Parathyroid adenoma (tissue), 2 donors: ENCODE results near the gene ADGB.

Experiments
- H2AFZ ChIP-seq: fragments of 300-600 bp; sonication (generic); one replicate; pipeline ENCODE4 v1.7.0; 2017; ENCODE audit warnings: antibody characterized with exemption, mild to moderate bottlenecking
- H3K27ac ChIP-seq: fragments of 300-600 bp; sonication (generic); one replicate; pipeline ENCODE4 v1.7.0; 2017
- H3K27me3 ChIP-seq: fragments of 300-600 bp; sonication (generic); one replicate; pipeline ENCODE4 v1.7.0; 2017; ENCODE audit warnings: low read length; ENCODE audit not compliant: control insufficient read depth, insufficient read depth
- H3K36me3 ChIP-seq: fragments of 300-600 bp; sonication (generic); one replicate; pipeline ENCODE4 v1.7.0; 2017; ENCODE audit warnings: low read length; ENCODE audit not compliant: control insufficient read depth, insufficient read depth
- H3K4me1 ChIP-seq: fragments of 300-600 bp; sonication (generic); one replicate; pipeline ENCODE4 v1.7.0; 2017; ENCODE audit warnings: control low read depth
- H3K4me2 ChIP-seq: fragments of 300-600 bp; sonication (generic); one replicate; pipeline ENCODE4 v1.7.0; 2017; ENCODE audit warnings: low read length
- H3K4me3 ChIP-seq: fragments of 300-600 bp; sonication (generic); one replicate; pipeline ENCODE4 v1.7.0; 2017; ENCODE audit warnings: low read depth, low read length
- H3K79me2 ChIP-seq: fragments of 300-600 bp; sonication (generic); one replicate; pipeline ENCODE4 v1.7.0; 2017; ENCODE audit warnings: control low read depth
- H3K9ac ChIP-seq: fragments of 300-600 bp; sonication (generic); one replicate; pipeline ENCODE4 v1.7.0; 2017; ENCODE audit warnings: mild to moderate bottlenecking
- H3K9me3 ChIP-seq: fragments of 300-600 bp; sonication (generic); one replicate; pipeline ENCODE4 v1.7.0; 2017; ENCODE audit warnings: low read length; ENCODE audit not compliant: control insufficient read depth
- TF ChIP-seq, protein P1 (sequence below): fragments of 300-600 bp; sonication (generic); IDR thresholded peaks from one replicate; pipeline ENCODE4 v1.7.0; 2017; ENCODE audit warnings: antibody characterized with exemption, mild to moderate bottlenecking
- donor health status: primary hyperparathyroidism.

ADGB gene

DNA sequence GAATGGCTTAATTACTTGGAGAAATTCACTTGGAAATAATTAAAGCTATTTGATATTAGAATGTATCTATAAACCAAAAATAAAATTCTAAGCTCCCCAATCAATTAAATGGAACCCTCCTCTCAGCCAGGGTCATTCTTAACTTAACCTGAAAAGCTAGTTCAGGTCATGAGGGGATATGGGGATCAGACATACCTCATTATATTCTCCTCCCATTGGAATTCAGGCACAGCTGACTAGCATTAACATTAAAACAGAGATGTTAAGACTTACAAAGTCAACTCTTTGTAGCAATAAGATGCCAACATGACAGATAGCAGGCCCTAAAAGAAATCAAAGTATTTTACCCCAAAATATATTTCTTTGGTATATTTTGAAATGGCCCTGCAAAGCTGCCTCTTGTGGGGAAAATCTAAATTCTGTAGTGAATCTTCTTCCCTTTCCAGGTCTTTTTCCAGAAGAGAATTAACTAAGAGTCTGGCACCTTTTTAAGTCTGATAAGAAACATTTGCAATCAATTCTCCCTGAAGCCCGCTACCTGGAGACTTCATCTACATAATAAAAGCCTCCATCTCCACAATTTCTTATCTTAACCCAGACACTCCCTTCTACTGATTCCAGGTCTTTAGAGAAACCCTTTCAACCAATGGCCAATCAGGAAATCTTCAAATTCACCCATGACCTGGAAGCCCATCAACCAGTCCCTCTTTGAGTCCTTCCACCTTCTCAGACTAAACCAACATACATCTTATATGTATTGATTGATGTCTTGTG is 231.2 kb downstream of the ADGB start:
- Histone ChIP-seq H3K4me3 (no peak overlapping the region), H2AFZ (no peak overlapping the region), H3K4me2 (no peak overlapping the region), H3K27ac (no peak overlapping the region), H3K79me2 (no peaks in the 10 kb centered on the region), H3K27me3 (no peaks in the 10 kb centered on the region), H3K9ac (no peak overlapping the region), H3K4me1 (peaks cover 7% of the 10 kb centered on the region), H3K36me3 (no peaks in the 10 kb centered on the region), H3K9me3 (no peaks in the 10 kb centered on the region)
- TF ChIP-seq, protein P1, sequence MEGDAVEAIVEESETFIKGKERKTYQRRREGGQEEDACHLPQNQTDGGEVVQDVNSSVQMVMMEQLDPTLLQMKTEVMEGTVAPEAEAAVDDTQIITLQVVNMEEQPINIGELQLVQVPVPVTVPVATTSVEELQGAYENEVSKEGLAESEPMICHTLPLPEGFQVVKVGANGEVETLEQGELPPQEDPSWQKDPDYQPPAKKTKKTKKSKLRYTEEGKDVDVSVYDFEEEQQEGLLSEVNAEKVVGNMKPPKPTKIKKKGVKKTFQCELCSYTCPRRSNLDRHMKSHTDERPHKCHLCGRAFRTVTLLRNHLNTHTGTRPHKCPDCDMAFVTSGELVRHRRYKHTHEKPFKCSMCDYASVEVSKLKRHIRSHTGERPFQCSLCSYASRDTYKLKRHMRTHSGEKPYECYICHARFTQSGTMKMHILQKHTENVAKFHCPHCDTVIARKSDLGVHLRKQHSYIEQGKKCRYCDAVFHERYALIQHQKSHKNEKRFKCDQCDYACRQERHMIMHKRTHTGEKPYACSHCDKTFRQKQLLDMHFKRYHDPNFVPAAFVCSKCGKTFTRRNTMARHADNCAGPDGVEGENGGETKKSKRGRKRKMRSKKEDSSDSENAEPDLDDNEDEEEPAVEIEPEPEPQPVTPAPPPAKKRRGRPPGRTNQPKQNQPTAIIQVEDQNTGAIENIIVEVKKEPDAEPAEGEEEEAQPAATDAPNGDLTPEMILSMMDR = no peak

DNA sequence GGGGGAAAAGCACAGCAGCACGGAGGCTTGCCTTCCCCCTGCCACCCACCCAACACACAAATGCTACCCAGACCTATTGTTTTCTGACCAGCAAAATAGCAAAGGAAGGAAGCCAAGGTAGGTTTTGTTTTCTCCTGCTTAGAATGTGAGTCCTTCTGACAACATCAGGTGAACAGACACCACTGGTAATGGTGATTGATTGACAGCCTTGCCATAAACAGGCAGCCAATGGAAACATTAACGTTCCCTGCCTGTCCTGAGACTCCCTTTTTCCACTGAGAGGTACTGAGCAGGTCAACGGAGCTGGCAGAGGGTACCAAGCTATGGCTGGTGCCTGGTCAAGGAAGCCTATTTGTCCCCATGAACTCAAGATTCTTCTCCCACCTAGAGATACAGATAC is 234.4 kb downstream of the ADGB start:
- Histone ChIP-seq H3K9ac (no peak overlapping the region), H3K4me3 (no peak overlapping the region), H3K79me2 (no peaks in the 10 kb centered on the region), H3K4me2 (no peak overlapping the region), H2AFZ (no peak overlapping the region), H3K4me1 (peaks cover 5% of the 10 kb centered on the region), H3K36me3 (no peaks in the 10 kb centered on the region), H3K27ac (no peak overlapping the region), H3K27me3 (no peaks in the 10 kb centered on the region), H3K9me3 (no peaks in the 10 kb centered on the region)
- TF ChIP-seq, protein P1 = no peak

DNA sequence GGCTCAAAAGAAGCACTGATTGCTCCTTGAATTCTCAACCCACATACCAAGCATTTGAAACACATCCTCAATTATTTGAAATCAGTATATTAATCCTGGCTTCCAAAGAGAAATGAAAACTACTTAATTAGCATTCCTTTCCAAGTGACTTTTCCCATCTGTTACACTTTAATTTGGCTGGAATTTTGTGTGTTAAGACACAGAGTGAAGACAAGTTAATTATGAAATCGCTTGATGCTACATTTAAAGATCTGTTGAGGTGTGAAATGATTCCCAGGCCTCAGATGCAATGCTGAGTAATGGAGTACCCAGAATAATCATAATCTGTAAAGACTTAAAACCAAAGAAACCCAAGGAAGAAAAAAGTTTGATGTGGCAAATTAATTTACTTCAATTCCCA is 241.4 kb downstream of the ADGB start:
- H3K79me2 ChIP-seq = no peaks in the 10 kb centered on the region
- H3K4me2 ChIP-seq = no peak overlapping the region
- TF ChIP-seq, protein P1 = no peak
- H3K4me1 ChIP-seq = peaks cover 5% of the 10 kb centered on the region
- H3K27ac ChIP-seq = no peak overlapping the region
- H3K9me3 ChIP-seq = no peaks in the 10 kb centered on the region
- no peak overlapping the region for H3K4me3 ChIP-seq
- no peaks in the 10 kb centered on the region for H3K36me3 ChIP-seq
- H2AFZ ChIP-seq = no peak overlapping the region
- no peak overlapping the region for H3K9ac ChIP-seq
- H3K27me3 ChIP-seq = no peaks in the 10 kb centered on the region

DNA sequence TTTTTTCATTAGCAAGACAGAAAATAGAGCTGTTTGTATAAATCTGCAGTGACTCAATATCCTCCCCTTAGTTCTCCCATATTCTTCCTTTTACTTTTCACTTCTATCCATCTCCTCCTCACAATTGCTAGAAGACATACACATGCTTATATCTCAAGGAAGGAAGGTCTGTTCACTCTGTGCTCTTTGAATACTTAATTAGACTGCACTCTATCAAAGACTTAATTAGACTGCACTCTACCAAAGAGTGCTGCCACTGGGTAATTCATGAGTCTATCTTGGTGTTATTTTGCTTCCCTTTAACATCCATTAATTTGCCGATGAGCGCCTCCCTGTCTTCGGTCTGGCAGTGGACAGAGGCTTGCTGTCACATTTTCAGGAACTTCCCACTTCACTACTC is 241.9 kb downstream of the ADGB start:
- Histone ChIP-seq H3K9me3 (no peaks in the 10 kb centered on the region), H3K4me1 (peaks cover 5% of the 10 kb centered on the region), H3K9ac (no peak overlapping the region), H3K27ac (no peak overlapping the region), H3K36me3 (no peaks in the 10 kb centered on the region), H2AFZ (no peak overlapping the region), H3K79me2 (no peaks in the 10 kb centered on the region), H3K27me3 (no peaks in the 10 kb centered on the region), H3K4me2 (no peak overlapping the region), H3K4me3 (no peak overlapping the region)
- TF ChIP-seq, protein P1 = no peak

DNA sequence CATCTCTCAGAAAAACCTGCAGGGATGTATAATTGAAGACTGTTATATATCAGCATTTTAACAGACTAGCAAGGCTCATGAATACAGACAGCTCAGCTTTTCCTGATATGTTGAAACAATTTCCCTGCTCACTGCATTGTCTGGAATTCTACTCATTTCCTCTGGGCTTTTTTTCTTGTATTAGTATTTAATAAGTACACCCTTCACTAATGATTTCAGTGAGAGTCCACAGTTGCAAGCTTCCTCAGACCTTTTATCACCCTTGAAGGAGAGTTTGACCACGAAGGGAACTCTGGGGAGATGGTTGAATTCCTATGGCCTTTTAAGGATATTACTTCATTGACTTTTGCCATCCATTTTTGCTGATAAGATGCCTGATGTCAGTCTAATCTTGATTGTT is 248.7 kb downstream of the ADGB start:
- H3K27ac ChIP-seq = no peak overlapping the region
- H3K36me3 ChIP-seq = no peaks in the 10 kb centered on the region
- peak overlapping the region; percentile 3 for H2AFZ ChIP-seq
- H3K9me3 ChIP-seq = no peaks in the 10 kb centered on the region
- no peak overlapping the region for H3K4me2 ChIP-seq
- TF ChIP-seq, protein P1 = no peak
- no peaks in the 10 kb centered on the region for H3K4me1 ChIP-seq
- H3K4me3 ChIP-seq = no peak overlapping the region
- H3K9ac ChIP-seq = no peak overlapping the region
- no peaks in the 10 kb centered on the region for H3K27me3 ChIP-seq
- H3K79me2 ChIP-seq = no peaks in the 10 kb centered on the region
